Activated CD8-positive, alpha-beta memory T cell treated with anti-CD3 and anti-CD28 coated beads, Interleukin-2, amount 50 U/mL, for 48 hours (primary cell): ENCODE results near the gene PEMT.
"Not testable (repeated sequence)": the region's sequence is repeated elsewhere in the genome, so short reads cannot be mapped to it uniquely, and the experiment has no call there.

Source experiments
- DNase-seq: peaks from one replicate; pipeline ENCODE4 v3.0.0-alpha.2; 2020

The PEMT gene

GRCh38 chr17:17591355-17592298, at the start of gene PEMT:
Gene PEMT, minus strand, starts transcription at chr17:17591708. Its CDS starts 82 bp downstream, at chr17:17591626.
- DNase-seq, result peak; percentile 94

GRCh38 chr17:17639661-17640270, 48.3 kb upstream of the PEMT start:
- not testable (repeated sequence) for DNase-seq

- no peak for DNase-seq
Observed at GRCh38 chr17:17638467-17638866, 47.0 kb upstream of the PEMT start.

- DNase-seq, result no peak
Observed at GRCh38 chr17:17636272-17636885, 44.9 kb upstream of the PEMT start.

GRCh38 chr17:17635537-17636271, 44.2 kb upstream of the PEMT start:
- not testable (repeated sequence) for DNase-seq

- DNase-seq, result no peak
Observed at GRCh38 chr17:17635126-17635525, 43.6 kb upstream of the PEMT start.

GRCh38 chr17:17633310-17633709, 41.8 kb upstream of the PEMT start:
- DNase-seq, result no peak

- not testable (repeated sequence) for DNase-seq
Observed at GRCh38 chr17:17632690-17633089, 41.2 kb upstream of the PEMT start.

- DNase-seq, result peak; percentile 64
Observed at GRCh38 chr17:17628388-17629008, 37.0 kb upstream of the PEMT start.

- no peak for DNase-seq
Observed at GRCh38 chr17:17626840-17627239, 35.3 kb upstream of the PEMT start.

GRCh38 chr17:17626151-17626805, 34.8 kb upstream of the PEMT start:
- DNase-seq, result no peak

GRCh38 chr17:17624741-17625140, 33.2 kb upstream of the PEMT start:
- no peak for DNase-seq

- DNase-seq, result no peak
Observed at GRCh38 chr17:17623904-17624303, 32.4 kb upstream of the PEMT start.

GRCh38 chr17:17621254-17621653, 29.7 kb upstream of the PEMT start:
- no peak for DNase-seq

GRCh38 chr17:17613708-17614114, 22.2 kb upstream of the PEMT start:
- no peak for DNase-seq

- DNase-seq, result no peak
Observed at GRCh38 chr17:17612085-17613022, 20.8 kb upstream of the PEMT start.

GRCh38 chr17:17609121-17609520, 17.6 kb upstream of the PEMT start:
- no peak for DNase-seq

- DNase-seq, result no peak
Observed at GRCh38 chr17:17606416-17607000, 15.0 kb upstream of the PEMT start.

GRCh38 chr17:17605729-17606088, 14.2 kb upstream of the PEMT start:
- DNase-seq, result no peak

- DNase-seq, result no peak
Observed at GRCh38 chr17:17605083-17605728, 13.7 kb upstream of the PEMT start.
